K562 (cell line): Measurements from ENCODE around the gene GZMM. TPM values are rescaled to one million over a fixed set of nuclear protein-coding genes. Genes with fewer than 3 reads are reported as not detected.

Experiments used
- EP400 ChIP-seq: fragments of 450-650 bp; IDR thresholded peaks from 2 replicates; pipeline ENCODE4 v1.6.1; 2017; ENCODE audit warnings: antibody characterized with exemption, mild to moderate bottlenecking, moderate library complexity
- FIP1L1 ChIP-seq: fragments of 200-400 bp; formaldehyde crosslinking; IDR thresholded peaks from 2 replicates; pipeline ENCODE4 v1.6.1; 2018; ENCODE audit warnings: mild to moderate bottlenecking, low read depth, low read length; ENCODE audit not compliant: poor library complexity, severe bottlenecking
- FUS ChIP-seq: fragments of 200-400 bp; formaldehyde crosslinking; optimal IDR thresholded peaks from 2 replicates; pipeline ENCODE3; 2017; ENCODE audit warnings: low read depth, low read length
- HCFC1 ChIP-seq: IDR thresholded peaks from 2 replicates; pipeline ENCODE4 v1.6.1; 2012; ENCODE audit warnings: low read depth, low read length, improper control_type of control experiment
- MCM2 ChIP-seq: fragments of 450-650 bp; IDR thresholded peaks from 2 replicates; pipeline ENCODE4 v1.6.1; 2017; ENCODE audit warnings: low read depth, mild to moderate bottlenecking
- RHOXF2B ChIP-seq: fragments of 250-450 bp; sonication (Bioruptor Pico); conservative IDR thresholded peaks from 2 replicates; pipeline ENCODE4 v1.5.1; 2021
- ZFP30 ChIP-seq: fragments of 250-450 bp; sonication (Bioruptor Pico); IDR thresholded peaks from 2 replicates; pipeline ENCODE4 v1.8.0; 2022; ENCODE audit warnings: moderate library complexity, mild to moderate bottlenecking, inconsistent platforms, borderline replicate concordance
- ZNF184 ChIP-seq: sonication (generic); formaldehyde crosslinking; IDR thresholded peaks from 2 replicates; pipeline ENCODE4 v1.5.0; 2020; ENCODE audit warnings: missing genetic modification reagents
- ZNF764 ChIP-seq: fragments of 250-450 bp; sonication (Bioruptor Pico); IDR thresholded peaks from 2 replicates; pipeline ENCODE4 v1.4.0; 2020; ENCODE audit warnings: low read depth, mild to moderate bottlenecking, moderate library complexity
- polyA plus RNA-seq, 8 experiments: library from polyadenylated mRNA; depleted of rRNA in 4 of 8; stranded (reverse) in 5 of 8; unstranded in 3 of 8; fragments of >200 nt; fragmentation: Nextera tagmentation in 2 of 8; fragmentation: Illumina TruSeq in 1 of 8; extraction: Ambion mirVana in 2 of 8; extraction: Trizol in 1 of 8; gene quantifications; 2 replicates each; pipeline versions ENCODE4 v1.2.1 to v1.2.3, GENCODE V29; 2011 to 2014; ENCODE audit warnings: inconsistent platforms in 1 of 8, missing spikeins in 1 of 8
- total RNA-seq, 7 experiments: library from RNA; depleted of rRNA in 6 of 7; stranded (reverse); fragments of >200 nt in 6 of 7; fragmentation: Illumina TruSeq in 2 of 7; extraction: Trizol in 2 of 7; gene quantifications; 2 replicates each; pipeline versions ENCODE4 v1.2.1 to v1.2.3, GENCODE V29; 2011 to 2021; ENCODE audit warnings: low replicate concordance in 1 of 7
- TF ChIP-seq, protein P1 (sequence below): fragments of 450-650 bp; IDR thresholded peaks from 2 replicates; pipeline ENCODE4 v1.6.1; 2016; ENCODE audit warnings: mild to moderate bottlenecking, moderate library complexity
- TF ChIP-seq, protein P2 (sequence below): sonication (generic); formaldehyde crosslinking; IDR thresholded peaks from 2 replicates; pipeline ENCODE4 v1.8.1; 2023; ENCODE audit warnings: missing genetic modification reagents, mild to moderate bottlenecking, borderline replicate concordance

GZMM gene
- total and polyA plus RNA-seq, 9 of the 15 experiments (the other 6 are each of a cell fraction or from before 2014, with no cell fraction given) = 0.08 to 2.6 (median 0.70) TPM; not detected in 2

DNA sequence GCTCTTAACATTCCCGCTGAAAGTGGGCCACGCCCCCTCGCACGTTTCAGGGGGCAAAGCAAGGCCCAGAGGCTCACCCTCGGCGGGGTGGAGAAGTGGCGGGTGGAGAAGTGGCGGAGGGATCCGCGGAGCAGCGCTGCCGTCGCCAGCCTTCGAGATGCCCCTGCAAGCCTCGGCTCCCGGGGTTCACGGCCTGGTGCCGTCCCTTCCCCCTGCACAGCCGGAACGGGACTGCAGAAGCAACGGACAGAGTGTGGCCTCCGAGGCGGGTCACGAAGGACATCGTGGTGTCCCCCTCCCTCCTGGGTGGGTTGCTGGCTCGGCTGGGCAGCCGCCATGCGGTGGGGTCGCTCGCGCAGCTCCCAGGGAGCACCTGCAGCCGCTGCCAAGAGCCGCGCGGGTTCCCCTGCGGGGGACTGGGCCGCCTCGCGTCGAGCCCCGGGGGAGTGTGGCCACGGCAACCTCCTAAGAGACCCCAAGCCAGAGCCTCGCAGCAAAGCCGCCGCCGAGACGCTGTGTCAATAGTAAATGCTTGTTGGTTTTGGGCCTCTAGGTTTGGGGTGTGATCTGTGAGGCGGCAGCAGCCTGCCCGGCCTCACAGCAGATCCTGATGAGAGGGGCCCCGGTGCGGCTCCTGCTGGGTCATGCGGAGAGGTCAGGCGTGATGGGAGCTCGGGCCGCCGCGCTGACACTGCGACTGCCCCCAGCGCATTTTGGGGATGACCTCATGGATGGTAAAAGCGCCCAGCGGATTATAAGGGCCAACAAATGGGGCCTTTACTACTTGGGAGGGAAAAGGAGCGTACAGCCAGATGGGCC lies 31.1 kb upstream of the GZMM start (continued):
- TF ChIP-seq, protein P1, sequence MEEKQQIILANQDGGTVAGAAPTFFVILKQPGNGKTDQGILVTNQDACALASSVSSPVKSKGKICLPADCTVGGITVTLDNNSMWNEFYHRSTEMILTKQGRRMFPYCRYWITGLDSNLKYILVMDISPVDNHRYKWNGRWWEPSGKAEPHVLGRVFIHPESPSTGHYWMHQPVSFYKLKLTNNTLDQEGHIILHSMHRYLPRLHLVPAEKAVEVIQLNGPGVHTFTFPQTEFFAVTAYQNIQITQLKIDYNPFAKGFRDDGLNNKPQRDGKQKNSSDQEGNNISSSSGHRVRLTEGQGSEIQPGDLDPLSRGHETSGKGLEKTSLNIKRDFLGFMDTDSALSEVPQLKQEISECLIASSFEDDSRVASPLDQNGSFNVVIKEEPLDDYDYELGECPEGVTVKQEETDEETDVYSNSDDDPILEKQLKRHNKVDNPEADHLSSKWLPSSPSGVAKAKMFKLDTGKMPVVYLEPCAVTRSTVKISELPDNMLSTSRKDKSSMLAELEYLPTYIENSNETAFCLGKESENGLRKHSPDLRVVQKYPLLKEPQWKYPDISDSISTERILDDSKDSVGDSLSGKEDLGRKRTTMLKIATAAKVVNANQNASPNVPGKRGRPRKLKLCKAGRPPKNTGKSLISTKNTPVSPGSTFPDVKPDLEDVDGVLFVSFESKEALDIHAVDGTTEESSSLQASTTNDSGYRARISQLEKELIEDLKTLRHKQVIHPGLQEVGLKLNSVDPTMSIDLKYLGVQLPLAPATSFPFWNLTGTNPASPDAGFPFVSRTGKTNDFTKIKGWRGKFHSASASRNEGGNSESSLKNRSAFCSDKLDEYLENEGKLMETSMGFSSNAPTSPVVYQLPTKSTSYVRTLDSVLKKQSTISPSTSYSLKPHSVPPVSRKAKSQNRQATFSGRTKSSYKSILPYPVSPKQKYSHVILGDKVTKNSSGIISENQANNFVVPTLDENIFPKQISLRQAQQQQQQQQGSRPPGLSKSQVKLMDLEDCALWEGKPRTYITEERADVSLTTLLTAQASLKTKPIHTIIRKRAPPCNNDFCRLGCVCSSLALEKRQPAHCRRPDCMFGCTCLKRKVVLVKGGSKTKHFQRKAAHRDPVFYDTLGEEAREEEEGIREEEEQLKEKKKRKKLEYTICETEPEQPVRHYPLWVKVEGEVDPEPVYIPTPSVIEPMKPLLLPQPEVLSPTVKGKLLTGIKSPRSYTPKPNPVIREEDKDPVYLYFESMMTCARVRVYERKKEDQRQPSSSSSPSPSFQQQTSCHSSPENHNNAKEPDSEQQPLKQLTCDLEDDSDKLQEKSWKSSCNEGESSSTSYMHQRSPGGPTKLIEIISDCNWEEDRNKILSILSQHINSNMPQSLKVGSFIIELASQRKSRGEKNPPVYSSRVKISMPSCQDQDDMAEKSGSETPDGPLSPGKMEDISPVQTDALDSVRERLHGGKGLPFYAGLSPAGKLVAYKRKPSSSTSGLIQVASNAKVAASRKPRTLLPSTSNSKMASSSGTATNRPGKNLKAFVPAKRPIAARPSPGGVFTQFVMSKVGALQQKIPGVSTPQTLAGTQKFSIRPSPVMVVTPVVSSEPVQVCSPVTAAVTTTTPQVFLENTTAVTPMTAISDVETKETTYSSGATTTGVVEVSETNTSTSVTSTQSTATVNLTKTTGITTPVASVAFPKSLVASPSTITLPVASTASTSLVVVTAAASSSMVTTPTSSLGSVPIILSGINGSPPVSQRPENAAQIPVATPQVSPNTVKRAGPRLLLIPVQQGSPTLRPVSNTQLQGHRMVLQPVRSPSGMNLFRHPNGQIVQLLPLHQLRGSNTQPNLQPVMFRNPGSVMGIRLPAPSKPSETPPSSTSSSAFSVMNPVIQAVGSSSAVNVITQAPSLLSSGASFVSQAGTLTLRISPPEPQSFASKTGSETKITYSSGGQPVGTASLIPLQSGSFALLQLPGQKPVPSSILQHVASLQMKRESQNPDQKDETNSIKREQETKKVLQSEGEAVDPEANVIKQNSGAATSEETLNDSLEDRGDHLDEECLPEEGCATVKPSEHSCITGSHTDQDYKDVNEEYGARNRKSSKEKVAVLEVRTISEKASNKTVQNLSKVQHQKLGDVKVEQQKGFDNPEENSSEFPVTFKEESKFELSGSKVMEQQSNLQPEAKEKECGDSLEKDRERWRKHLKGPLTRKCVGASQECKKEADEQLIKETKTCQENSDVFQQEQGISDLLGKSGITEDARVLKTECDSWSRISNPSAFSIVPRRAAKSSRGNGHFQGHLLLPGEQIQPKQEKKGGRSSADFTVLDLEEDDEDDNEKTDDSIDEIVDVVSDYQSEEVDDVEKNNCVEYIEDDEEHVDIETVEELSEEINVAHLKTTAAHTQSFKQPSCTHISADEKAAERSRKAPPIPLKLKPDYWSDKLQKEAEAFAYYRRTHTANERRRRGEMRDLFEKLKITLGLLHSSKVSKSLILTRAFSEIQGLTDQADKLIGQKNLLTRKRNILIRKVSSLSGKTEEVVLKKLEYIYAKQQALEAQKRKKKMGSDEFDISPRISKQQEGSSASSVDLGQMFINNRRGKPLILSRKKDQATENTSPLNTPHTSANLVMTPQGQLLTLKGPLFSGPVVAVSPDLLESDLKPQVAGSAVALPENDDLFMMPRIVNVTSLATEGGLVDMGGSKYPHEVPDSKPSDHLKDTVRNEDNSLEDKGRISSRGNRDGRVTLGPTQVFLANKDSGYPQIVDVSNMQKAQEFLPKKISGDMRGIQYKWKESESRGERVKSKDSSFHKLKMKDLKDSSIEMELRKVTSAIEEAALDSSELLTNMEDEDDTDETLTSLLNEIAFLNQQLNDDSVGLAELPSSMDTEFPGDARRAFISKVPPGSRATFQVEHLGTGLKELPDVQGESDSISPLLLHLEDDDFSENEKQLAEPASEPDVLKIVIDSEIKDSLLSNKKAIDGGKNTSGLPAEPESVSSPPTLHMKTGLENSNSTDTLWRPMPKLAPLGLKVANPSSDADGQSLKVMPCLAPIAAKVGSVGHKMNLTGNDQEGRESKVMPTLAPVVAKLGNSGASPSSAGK = peak; percentile 44; the same call in 1 of the 2 replicates
- TF ChIP-seq ZNF184 (CRISPR knock-in tag) (no peak), HCFC1 (no peak), ZFP30 (no peak), FUS (no peak), RHOXF2B (CRISPR knock-in tag) (no peak), EP400 (no peak), MCM2 (no peak), ZNF764 (no peak), FIP1L1 (peak; percentile 34)
- TF ChIP-seq, protein P2, sequence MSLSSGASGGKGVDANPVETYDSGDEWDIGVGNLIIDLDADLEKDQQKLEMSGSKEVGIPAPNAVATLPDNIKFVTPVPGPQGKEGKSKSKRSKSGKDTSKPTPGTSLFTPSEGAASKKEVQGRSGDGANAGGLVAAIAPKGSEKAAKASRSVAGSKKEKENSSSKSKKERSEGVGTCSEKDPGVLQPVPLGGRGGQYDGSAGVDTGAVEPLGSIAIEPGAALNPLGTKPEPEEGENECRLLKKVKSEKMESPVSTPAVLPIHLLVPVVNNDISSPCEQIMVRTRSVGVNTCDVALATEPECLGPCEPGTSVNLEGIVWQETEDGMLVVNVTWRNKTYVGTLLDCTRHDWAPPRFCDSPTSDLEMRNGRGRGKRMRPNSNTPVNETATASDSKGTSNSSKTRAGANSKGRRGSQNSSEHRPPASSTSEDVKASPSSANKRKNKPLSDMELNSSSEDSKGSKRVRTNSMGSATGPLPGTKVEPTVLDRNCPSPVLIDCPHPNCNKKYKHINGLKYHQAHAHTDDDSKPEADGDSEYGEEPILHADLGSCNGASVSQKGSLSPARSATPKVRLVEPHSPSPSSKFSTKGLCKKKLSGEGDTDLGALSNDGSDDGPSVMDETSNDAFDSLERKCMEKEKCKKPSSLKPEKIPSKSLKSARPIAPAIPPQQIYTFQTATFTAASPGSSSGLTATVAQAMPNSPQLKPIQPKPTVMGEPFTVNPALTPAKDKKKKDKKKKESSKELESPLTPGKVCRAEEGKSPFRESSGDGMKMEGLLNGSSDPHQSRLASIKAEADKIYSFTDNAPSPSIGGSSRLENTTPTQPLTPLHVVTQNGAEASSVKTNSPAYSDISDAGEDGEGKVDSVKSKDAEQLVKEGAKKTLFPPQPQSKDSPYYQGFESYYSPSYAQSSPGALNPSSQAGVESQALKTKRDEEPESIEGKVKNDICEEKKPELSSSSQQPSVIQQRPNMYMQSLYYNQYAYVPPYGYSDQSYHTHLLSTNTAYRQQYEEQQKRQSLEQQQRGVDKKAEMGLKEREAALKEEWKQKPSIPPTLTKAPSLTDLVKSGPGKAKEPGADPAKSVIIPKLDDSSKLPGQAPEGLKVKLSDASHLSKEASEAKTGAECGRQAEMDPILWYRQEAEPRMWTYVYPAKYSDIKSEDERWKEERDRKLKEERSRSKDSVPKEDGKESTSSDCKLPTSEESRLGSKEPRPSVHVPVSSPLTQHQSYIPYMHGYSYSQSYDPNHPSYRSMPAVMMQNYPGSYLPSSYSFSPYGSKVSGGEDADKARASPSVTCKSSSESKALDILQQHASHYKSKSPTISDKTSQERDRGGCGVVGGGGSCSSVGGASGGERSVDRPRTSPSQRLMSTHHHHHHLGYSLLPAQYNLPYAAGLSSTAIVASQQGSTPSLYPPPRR (CRISPR knock-in tag) = no peak
